Inflammatory macrophage treated with lipopolysaccharide for 1 hour (primary cell): ENCODE results near the gene SLC39A7.
A peak's percentile ranks its signal among the peaks of the same experiment; 100 is the strongest.
"Not testable (repeated sequence)": the region's sequence is repeated elsewhere in the genome, so short reads cannot be mapped to it uniquely, and the experiment has no call there.

ENCODE experiments used
- DNase-seq, 2 donors: peaks; one replicate each; pipeline ENCODE4 v3.0.0-alpha.2; 2020 to 2022

Gene SLC39A7

GRCh38 chr6:33206027-33206863, 5.6 kb downstream of the SLC39A7 start:
- no peak for DNase-seq

GRCh38 chr6:33206864-33207551, 6.3 kb downstream of the SLC39A7 start:
- no peak for DNase-seq

- DNase-seq, result peak in 1 of 2 donors; percentile 16
Measured at GRCh38 chr6:33207552-33208090, 7.0 kb downstream of the SLC39A7 start.

- peak; percentile 82 to 86 for DNase-seq
Measured at GRCh38 chr6:33208091-33208967, 7.7 kb downstream of the SLC39A7 start, which contains the start of gene RING1. Gene RING1 (plus strand): TSS chr6:33208500. CDS start chr6:33208823, 323 bp downstream.

- DNase-seq, result no peak
Measured at GRCh38 chr6:33209856-33210255, 9.2 kb downstream of the SLC39A7 start.

GRCh38 chr6:33211136-33211535, 10.5 kb downstream of the SLC39A7 start:
- no peak for DNase-seq

GRCh38 chr6:33211666-33212422, 11.2 kb downstream of the SLC39A7 start:
- DNase-seq, result no peak

- no peak for DNase-seq
Measured at GRCh38 chr6:33212857-33213165, 12.1 kb downstream of the SLC39A7 start.

GRCh38 chr6:33213166-33213988, 12.7 kb downstream of the SLC39A7 start:
- DNase-seq, result peak; percentile 19 to 27

- no peak for DNase-seq
Measured at GRCh38 chr6:33213989-33214335, 13.3 kb downstream of the SLC39A7 start.

GRCh38 chr6:33215271-33216116, 14.8 kb downstream of the SLC39A7 start:
- no peak for DNase-seq

- no peak for DNase-seq
Measured at GRCh38 chr6:33216117-33216649, 15.5 kb downstream of the SLC39A7 start.

- no peak for DNase-seq
Measured at GRCh38 chr6:33217246-33217645, 16.6 kb downstream of the SLC39A7 start.

GRCh38 chr6:33217681-33218080, 17.0 kb downstream of the SLC39A7 start:
- no peak for DNase-seq

GRCh38 chr6:33226503-33227120, 25.9 kb downstream of the SLC39A7 start:
- DNase-seq, result not testable (repeated sequence)

- DNase-seq, result no peak
Measured at GRCh38 chr6:33235221-33235634, 34.6 kb downstream of the SLC39A7 start.

- no peak for DNase-seq
Measured at GRCh38 chr6:33236328-33236727, 35.7 kb downstream of the SLC39A7 start.

GRCh38 chr6:33236852-33237251, 36.2 kb downstream of the SLC39A7 start:
- no peak for DNase-seq

- DNase-seq, result no peak
Measured at GRCh38 chr6:33237741-33238140, 37.1 kb downstream of the SLC39A7 start.

- peak in 1 of 2 donors; percentile 29 for DNase-seq
Measured at GRCh38 chr6:33241968-33242367, 41.3 kb downstream of the SLC39A7 start.
